ELF-1 (cell line): Measurements from ENCODE around the gene NRCAM.
A peak's percentile ranks its signal among the peaks of the same experiment; 100 is the strongest.

ENCODE experiments used
- DNase-seq: peaks from one replicate; pipeline ENCODE4 v3.0.0-alpha.2; 2016; ENCODE audit warnings: low read depth, low spot score

The NRCAM gene

GRCh38 chr7:108130261-108130660, 326.0 kb downstream of the NRCAM start, which contains the start of gene LAMB4:
Gene LAMB4, minus strand, starts transcription at chr7:108130361. Its CDS starts 7,197 bp downstream, at chr7:108123164.
- DNase-seq: no peak

GRCh38 chr7:108129018-108129965, 326.9 kb downstream of the NRCAM start:
- no peak for DNase-seq

- DNase-seq: no peak
Measured at GRCh38 chr7:108128514-108128913, 327.7 kb downstream of the NRCAM start.

GRCh38 chr7:108127461-108127860, 328.8 kb downstream of the NRCAM start:
- no peak for DNase-seq

- no peak for DNase-seq
Measured at GRCh38 chr7:108124820-108125219, 331.4 kb downstream of the NRCAM start.

DNA sequence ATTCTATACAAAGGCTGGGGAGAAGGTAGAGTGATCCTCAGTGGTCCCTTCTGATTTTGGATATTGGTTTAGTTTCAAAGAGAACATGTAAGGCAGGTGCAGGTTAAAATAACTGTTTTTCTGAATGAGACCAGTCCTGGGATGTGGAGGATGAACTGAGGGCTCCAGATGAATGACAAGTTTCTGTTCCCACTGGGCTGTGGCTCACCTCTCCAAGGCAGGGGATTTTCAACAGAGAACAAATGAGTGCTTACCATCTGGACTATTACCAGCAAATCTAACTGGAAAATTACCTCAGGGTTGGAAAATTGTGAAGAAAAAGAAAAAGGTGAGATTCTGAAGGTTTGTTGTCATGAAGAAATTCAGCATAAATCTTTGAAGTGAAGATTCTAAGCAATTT, 334.1 kb downstream of the NRCAM start:
- DNase-seq: no peak

DNA sequence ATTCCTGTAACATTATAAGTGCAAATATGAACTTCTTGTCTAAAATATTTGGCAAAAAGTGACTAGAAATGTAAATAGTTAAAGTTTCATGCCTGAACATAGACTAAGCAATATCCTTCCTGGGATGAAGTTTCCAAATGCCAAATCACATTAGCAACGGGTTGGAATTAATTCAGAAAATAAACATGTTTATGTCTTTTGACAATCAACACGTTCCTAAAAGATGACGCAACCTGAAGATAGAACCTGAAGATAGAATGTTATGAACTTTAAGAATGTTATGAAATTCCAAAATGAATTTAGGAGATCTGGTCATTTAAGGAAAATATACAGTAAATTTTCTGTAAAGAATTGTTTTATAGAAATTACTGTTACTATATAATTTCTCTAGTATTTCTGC, 335.3 kb downstream of the NRCAM start:
- DNase-seq: no peak

- no peak for DNase-seq
Measured at GRCh38 chr7:108120196-108120595, 336.0 kb downstream of the NRCAM start.

- no peak for DNase-seq
Measured at GRCh38 chr7:108118959-108119358, 337.3 kb downstream of the NRCAM start.

DNA sequence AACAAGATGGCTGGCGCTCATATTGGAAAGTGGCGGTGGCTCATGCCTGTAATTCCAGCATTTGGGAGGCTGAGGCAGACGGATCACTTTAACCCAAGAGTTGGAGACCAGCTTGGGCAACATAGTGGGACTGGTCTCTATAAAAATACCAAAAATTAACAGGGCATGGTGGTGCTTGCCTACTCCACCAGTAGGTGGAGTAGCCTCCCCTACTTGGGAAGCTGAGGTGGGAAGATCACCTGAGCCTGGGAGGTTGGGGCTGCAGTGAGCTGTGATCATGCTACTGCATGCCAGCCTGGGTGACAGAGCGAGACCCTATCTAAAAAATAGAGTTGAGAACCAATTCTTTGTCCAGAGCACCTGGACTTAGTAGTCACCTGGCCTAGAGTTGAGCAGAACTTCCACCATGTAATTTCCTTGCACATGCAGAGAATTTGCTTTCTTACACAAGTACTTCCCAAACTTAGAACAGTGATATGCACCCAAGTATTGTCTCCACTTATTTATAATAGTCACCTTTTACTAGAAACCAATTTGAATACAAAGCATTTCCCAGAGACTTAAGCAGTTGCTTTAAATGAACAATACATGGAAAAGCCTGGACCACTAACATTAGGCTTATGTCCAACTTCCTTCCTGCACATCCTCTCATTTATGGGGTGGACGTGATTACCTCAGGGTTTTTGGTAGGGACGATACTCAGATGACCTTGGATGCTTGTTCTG, 342.0 kb downstream of the NRCAM start:
- peak; percentile 67 for DNase-seq

- no peak for DNase-seq
Measured at GRCh38 chr7:108112683-108113082, 343.6 kb downstream of the NRCAM start.

GRCh38 chr7:108109221-108109908, 346.9 kb downstream of the NRCAM start:
- DNase-seq: no peak

DNA sequence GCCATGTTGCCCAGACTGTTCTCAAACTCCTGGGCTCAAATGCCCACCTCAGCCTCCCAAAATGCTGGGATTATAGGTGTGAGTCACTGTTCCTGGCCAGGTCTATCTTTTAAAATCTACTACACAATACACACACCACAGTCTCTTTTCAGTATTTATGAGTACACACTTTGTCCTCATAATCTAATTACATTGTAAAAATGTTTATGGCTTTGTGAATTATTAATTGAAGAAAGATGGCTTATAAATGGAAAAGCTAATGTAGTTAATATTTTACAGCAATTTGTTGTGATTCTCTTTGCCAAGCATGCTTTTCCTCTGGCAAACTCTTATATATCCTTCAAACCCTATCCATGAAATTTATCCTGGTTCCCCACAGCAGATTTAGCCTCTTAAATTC, 348.1 kb downstream of the NRCAM start:
- DNase-seq: no peak

DNA sequence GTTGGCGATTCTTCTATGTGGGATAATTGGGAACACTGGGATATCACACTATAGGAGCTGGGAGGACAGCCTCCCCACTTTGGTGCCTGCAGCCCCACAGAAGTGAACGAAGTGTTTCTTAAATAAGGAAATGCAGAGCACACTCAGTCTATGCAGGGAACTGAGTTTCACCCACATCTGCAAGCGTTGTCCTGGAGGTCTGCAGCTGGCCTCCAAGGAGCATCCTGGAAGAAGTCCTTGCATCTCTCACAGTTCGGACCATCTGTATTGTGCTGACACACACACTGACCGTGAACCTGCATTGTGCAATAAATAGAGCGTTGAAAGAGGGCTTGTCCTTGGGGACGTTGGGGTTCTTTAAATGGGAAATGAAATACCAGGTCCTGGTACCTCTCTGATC, 351.9 kb downstream of the NRCAM start:
- no peak for DNase-seq

- no peak for DNase-seq
Measured at GRCh38 chr7:108103558-108104298, 352.5 kb downstream of the NRCAM start.

DNA sequence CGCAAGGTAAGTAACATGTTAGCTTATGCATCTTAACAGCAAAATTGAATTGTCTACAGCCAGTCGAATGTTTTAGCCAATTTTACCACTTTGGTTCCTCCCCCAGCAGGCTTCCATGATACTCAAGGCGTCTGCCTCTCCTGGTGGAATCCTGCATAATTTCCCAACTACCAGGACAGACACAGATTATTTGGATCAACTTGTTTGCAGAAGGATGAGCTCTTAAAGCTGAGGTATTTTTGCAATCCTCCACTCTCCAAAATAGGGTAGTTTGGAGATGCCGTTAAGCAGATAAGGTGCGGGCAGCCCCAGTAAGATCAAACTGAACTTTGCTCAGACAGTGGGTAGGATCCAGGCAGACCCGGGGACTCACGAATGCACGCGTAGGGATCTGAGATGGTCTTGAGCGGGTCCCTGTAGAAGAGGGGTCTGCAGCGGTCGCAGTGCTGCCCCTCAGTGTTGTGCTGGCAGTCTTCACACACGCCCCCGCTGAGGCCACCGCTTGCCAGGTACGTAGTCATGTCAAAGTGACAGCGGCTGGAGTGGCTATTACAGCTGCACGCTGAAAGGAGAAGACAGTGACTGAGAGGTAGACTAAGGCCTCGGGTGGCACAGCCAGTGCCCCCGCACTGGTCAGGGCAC, 353.4 kb downstream of the NRCAM start:
- no peak for DNase-seq

DNA sequence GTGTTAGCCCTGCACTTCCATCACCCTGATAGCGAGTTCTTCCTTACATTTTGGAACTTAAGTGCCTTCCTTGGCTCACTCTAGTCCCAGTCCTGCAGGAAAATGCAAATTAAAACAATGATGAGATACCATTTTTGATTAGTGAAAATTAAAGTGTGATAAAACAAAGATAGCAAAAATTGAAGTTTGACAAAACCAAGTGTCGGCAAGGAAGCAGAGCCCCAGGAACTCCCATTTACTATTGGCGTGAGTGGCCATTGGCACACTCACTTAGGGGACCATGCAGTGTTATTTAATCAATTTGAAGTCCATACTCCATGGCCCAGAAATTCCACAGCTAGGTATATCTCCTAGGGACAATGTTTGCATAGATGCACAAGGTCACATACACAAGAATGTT, 354.5 kb downstream of the NRCAM start:
- DNase-seq: no peak

DNA sequence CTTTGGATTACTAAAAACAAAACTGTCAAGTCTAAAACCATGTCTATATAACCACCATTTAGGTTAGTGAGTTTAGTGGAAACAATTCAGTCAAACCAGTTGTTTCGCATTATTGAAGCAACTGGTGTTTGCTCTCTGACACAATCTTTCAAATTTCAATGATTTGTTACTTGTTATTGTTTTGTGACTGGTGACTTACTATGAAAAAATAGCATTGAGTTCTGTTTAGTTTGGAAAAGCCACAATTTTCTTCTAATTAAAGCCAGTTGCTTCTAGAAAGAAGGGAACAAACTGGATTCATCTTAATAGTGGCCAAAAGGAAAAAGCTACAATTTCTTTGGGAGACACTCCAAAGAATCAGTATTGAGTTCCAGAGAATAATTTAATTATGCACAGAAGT, 356.5 kb downstream of the NRCAM start:
- DNase-seq: no peak

GRCh38 chr7:108097703-108098102, 358.5 kb downstream of the NRCAM start:
- no peak for DNase-seq
